IMR-90 (cell line): ENCODE results near the gene PIK3R3. TPM values are rescaled to one million over a fixed set of nuclear protein-coding genes. Genes with fewer than 3 reads are reported as not detected.

Experiments
- ATAC-seq: fragments of 200-7000 bp; cut with Tn5 transposase; 2 replicates; pipeline ENCODE4 v1.9.1; 2020; ENCODE audit warnings: low read depth, mild to moderate bottlenecking, moderate library complexity
- BruUV-seq: library from RNA; stranded (reverse); fragments of 400-500 nt; replicated peaks from 2 replicates; lab custom pipeline; 2021; lab: Mats Ljungman, UMichigan
- CTCF ChIA-PET: fragments of 300-600 bp; formaldehyde crosslinking; extraction: SDS; loops from one replicate; lab custom pipeline; 2021; ENCODE audit warnings: antibody characterized with exemption; lab: Yijun Ruan, JAX
- POLR2A ChIA-PET: fragments of 300-600 bp; sonication (Branson Sonifier 250); formaldehyde crosslinking; loops from one replicate; lab custom pipeline; 2022; ENCODE audit warnings: antibody characterized with exemption; ENCODE audit not compliant: unreplicated experiment; lab: Charles Lee
- DNase-seq: peaks from one replicate; pipeline ENCODE4 v3.0.0; 2013
- H2AFZ ChIP-seq: replicated peaks from 2 replicates; pipeline ENCODE3; 2013; ENCODE audit warnings: low read length, mild to moderate bottlenecking; ENCODE audit not compliant: poor library complexity
- H2AK5ac ChIP-seq: 2 replicates; pipeline ENCODE4 v1.6.1; 2013; ENCODE audit warnings: low read depth, low read length, inconsistent platforms
- H2AK9ac ChIP-seq: replicated peaks from 2 replicates; pipeline ENCODE3; 2013; ENCODE audit warnings: mild to moderate bottlenecking, low read depth, low read length, moderate library complexity; ENCODE audit not compliant: poor library complexity
- H2BK120ac ChIP-seq: 2 replicates; pipeline ENCODE4 v1.6.1; 2013; ENCODE audit warnings: low read depth, low read length, inconsistent platforms
- H2BK15ac ChIP-seq: 3 replicates; pipeline ENCODE4 v1.6.1; 2013; ENCODE audit warnings: low read depth, low read length, inconsistent platforms
- H2BK20ac ChIP-seq: 2 replicates; pipeline ENCODE4 v1.6.1; 2013; ENCODE audit warnings: low read depth, mild to moderate bottlenecking, inconsistent platforms, low read length, moderate library complexity
- H2BK5ac ChIP-seq: 2 replicates; pipeline ENCODE4 v1.6.1; 2013; ENCODE audit warnings: mild to moderate bottlenecking, low read depth, low read length, inconsistent platforms; ENCODE audit not compliant: poor library complexity, severe bottlenecking
- H3K14ac ChIP-seq: replicated peaks from 2 replicates; pipeline ENCODE4 v1.6.1; 2013; ENCODE audit warnings: low read depth, low read length, inconsistent platforms
- H3K18ac ChIP-seq: 2 replicates; pipeline ENCODE4 v1.6.1; 2013; ENCODE audit warnings: low read depth, low read length, control low read depth
- H3K23ac ChIP-seq: 2 replicates; pipeline ENCODE4 v1.6.1; 2013; ENCODE audit warnings: low read depth, low read length, inconsistent platforms
- H3K27ac ChIP-seq: 2 replicates; pipeline ENCODE4 v1.5.1; 2013; ENCODE audit warnings: mild to moderate bottlenecking, control low read depth, low read length; ENCODE audit not compliant: insufficient read depth
- H3K27me3 ChIP-seq: 2 replicates; pipeline ENCODE4 v1.6.1; 2013; ENCODE audit warnings: low read length; ENCODE audit not compliant: control insufficient read depth, insufficient read depth
- H3K36me3 ChIP-seq: 2 replicates; pipeline ENCODE4 v1.6.1; 2013; ENCODE audit warnings: low read length, mixed read lengths; ENCODE audit not compliant: control insufficient read depth, insufficient read depth
- H3K4ac ChIP-seq: 2 replicates; pipeline ENCODE4 v1.6.1; 2013; ENCODE audit warnings: low read depth, low read length, inconsistent platforms
- H3K4me1 ChIP-seq: 2 replicates; pipeline ENCODE4 v1.6.1; 2013; ENCODE audit warnings: low read length, mixed read lengths; ENCODE audit not compliant: control insufficient read depth, insufficient read depth
- H3K4me2 ChIP-seq: 2 replicates; pipeline ENCODE4 v1.6.1; 2013; ENCODE audit warnings: low read depth, mild to moderate bottlenecking, control low read depth, low read length, moderate library complexity
- H3K4me3 ChIP-seq: 2 replicates; pipeline ENCODE4 v1.5.1; 2013; ENCODE audit warnings: low read depth, mild to moderate bottlenecking, control low read depth, low read length, moderate library complexity; ENCODE audit not compliant: insufficient read depth
- H3K56ac ChIP-seq: 2 replicates; pipeline ENCODE4 v1.6.1; 2013; ENCODE audit warnings: low read length, inconsistent platforms; ENCODE audit not compliant: insufficient read depth; ENCODE audit errors: extremely low read depth
- H3K79me1 ChIP-seq, 2 experiments: 2 replicates each; pipeline ENCODE4 v1.6.1; 2013; ENCODE audit warnings: low read length in 2 of 2, inconsistent platforms in 1 of 2, low read depth in 1 of 2
- H3K9ac ChIP-seq: 2 replicates; pipeline ENCODE4 v1.6.1; 2013; ENCODE audit warnings: low read depth, low read length, control low read depth
- H3K9me1 ChIP-seq: 2 replicates; pipeline ENCODE4 v1.6.1; 2013; ENCODE audit warnings: low read length, inconsistent platforms; ENCODE audit not compliant: insufficient read depth
- H3K9me3 ChIP-seq: 2 replicates; pipeline ENCODE4 v1.6.1; 2013; ENCODE audit warnings: low read length; ENCODE audit not compliant: control insufficient read depth, insufficient read depth
- H4K20me1 ChIP-seq: 2 replicates; pipeline ENCODE4 v1.6.1; 2013; ENCODE audit warnings: low read length, inconsistent platforms; ENCODE audit not compliant: insufficient read depth
- H4K5ac ChIP-seq: 2 replicates; pipeline ENCODE4 v1.6.1; 2013; ENCODE audit warnings: mild to moderate bottlenecking, low read depth, low read length, control low read depth
- H4K8ac ChIP-seq, 2 experiments: 2 replicates each; pipeline ENCODE4 v1.6.1; 2013; ENCODE audit warnings: low read depth in 2 of 2, low read length in 2 of 2, control low read depth in 1 of 2, inconsistent platforms in 1 of 2
- H4K91ac ChIP-seq: 2 replicates; pipeline ENCODE4 v1.6.1; 2013; ENCODE audit warnings: low read depth, low read length, inconsistent platforms; ENCODE audit not compliant: insufficient read depth
- BHLHE40 ChIP-seq: fragments of 150-350 bp; IDR thresholded peaks from 2 replicates; pipeline ENCODE4 v1.6.1; 2016; ENCODE audit warnings: mild to moderate bottlenecking, low read depth, low read length
- CEBPB ChIP-seq: IDR thresholded peaks from 2 replicates; pipeline ENCODE4 v1.6.1; 2012; ENCODE audit warnings: low read depth, low read length, improper control_type of control experiment
- CTCF ChIP-seq: conservative IDR thresholded peaks from 2 replicates; pipeline ENCODE4 v1.5.1; 2012; ENCODE audit warnings: mild to moderate bottlenecking, low read depth, low read length, improper control_type of control experiment
- ELK1 ChIP-seq: fragments of 150-350 bp; IDR thresholded peaks from 2 replicates; pipeline ENCODE4 v1.6.1; 2016; ENCODE audit warnings: low read depth, mild to moderate bottlenecking, low read length, moderate library complexity, borderline replicate concordance
- FOS ChIP-seq: fragments of 150-350 bp; IDR thresholded peaks from 2 replicates; pipeline ENCODE4 v1.6.1; 2016; ENCODE audit warnings: low read depth, low read length
- MAFK ChIP-seq: IDR thresholded peaks from 2 replicates; pipeline ENCODE4 v1.6.1; 2012; ENCODE audit warnings: low read depth, low read length, improper control_type of control experiment
- MXI1 ChIP-seq: IDR thresholded peaks from 2 replicates; pipeline ENCODE4 v1.6.1; 2012; ENCODE audit warnings: low read depth, mild to moderate bottlenecking, low read length, moderate library complexity, borderline replicate concordance
- NFE2L2 ChIP-seq: fragments of 150-350 bp; IDR thresholded peaks from 2 replicates; pipeline ENCODE4 v1.6.1; 2016; ENCODE audit warnings: low read depth, mild to moderate bottlenecking, low read length
- POLR2A ChIP-seq: IDR thresholded peaks from 2 replicates; pipeline ENCODE4 v1.6.1; 2012; ENCODE audit warnings: mild to moderate bottlenecking, low read depth, low read length
- RCOR1 ChIP-seq: IDR thresholded peaks from 2 replicates; pipeline ENCODE4 v1.6.1; 2012; ENCODE audit warnings: mild to moderate bottlenecking, low read length, improper control_type of control experiment; ENCODE audit not compliant: insufficient replicate concordance
- RFX5 ChIP-seq: IDR thresholded peaks from 2 replicates; pipeline ENCODE4 v1.8.0; 2012; ENCODE audit warnings: low read depth, mild to moderate bottlenecking, low read length, moderate library complexity
- USF2 ChIP-seq: fragments of 150-350 bp; IDR thresholded peaks from 2 replicates; pipeline ENCODE4 v1.6.1; 2017; ENCODE audit warnings: mild to moderate bottlenecking, antibody characterized with exemption, low read length, low read depth
- WGBS, 2 experiments: methylation state at CpG; one replicate each; pipeline versions ENCODE4 v1.1.5 to v1.1.7; 2013; ENCODE audit warnings: missing lambda C conversion rate in 2 of 2; ENCODE audit not compliant: insufficient read length in 1 of 2; ENCODE audit errors: extremely low coverage in 2 of 2; 5-methylcytosine and 5-hydroxymethylcytosine counted together
- dilution Hi-C: fragments of 300-500 bp; cut with HindIII; formaldehyde crosslinking; loops from one replicate; pipeline ENCODE4 v1.14.3; 2018; ENCODE audit warnings: low sequenced_read_pairs; ENCODE audit not compliant: unreplicated experiment
- in situ Hi-C: fragments of 300-500 bp; cut with MboI; formaldehyde crosslinking; loops from 3 replicates; pipeline ENCODE4 v1.14.3; 2019; ENCODE audit warnings: low sequenced_read_pairs, inconsistent platforms, mixed read lengths
- intact Hi-C: fragments of 100-400 bp; cut with micrococcal nuclease; formaldehyde crosslinking; loops from 2 replicates; pipeline ENCODE4 v1.10.0; 2022
- polyA plus RNA-seq, 3 experiments: library from polyadenylated mRNA; depleted of rRNA; stranded (reverse); fragments of >200 nt; gene quantifications; 2 replicates each; pipeline ENCODE4 v1.2.3, GENCODE V29; 2012; ENCODE audit warnings: low replicate concordance in 1 of 3
- total RNA-seq: library from RNA; depleted of rRNA; stranded (reverse); fragments of >200 nt; gene quantifications from 2 replicates; pipeline ENCODE4 v1.2.3, GENCODE V29; 2012

The PIK3R3 gene
- total and polyA plus RNA-seq, 2 of the 4 experiments (the other 2 are of a cell fraction): 5.3 to 9.9 TPM

GRCh38 chr1:46034601-46035516, 97.6 kb downstream of the PIK3R3 start:
- dilution Hi-C loops: loop anchor here (25.0 kb wide), 1 partner anchor 152 kb away; the partner anchor contains the start of genes P3R3URF, POMGNT1 and TSPAN1

More at GRCh38 chr1:46034601-46035516, 97.6 kb downstream of the PIK3R3 start:
- no peak for TF ChIP-seq NFE2L2
- no peak for TF ChIP-seq BHLHE40
- no peak for TF ChIP-seq RFX5
- no peak for TF ChIP-seq MAFK
- TF ChIP-seq USF2: no peak
- TF ChIP-seq ELK1: no peak
- TF ChIP-seq POLR2A: no peak
- no peak for TF ChIP-seq CEBPB
- no peak for TF ChIP-seq RCOR1
- no peak for TF ChIP-seq CTCF
- no peak for TF ChIP-seq FOS
- TF ChIP-seq MXI1: no peak
- BruUV-seq: TSS peak; percentile 79
- Histone ChIP-seq H3K9me3 (no peaks in the 10 kb centered on the region), H2BK15ac (no peak overlapping the region), H4K91ac (no peak overlapping the region), H3K9me1 (peaks cover 9% of the 10 kb centered on the region), H3K56ac (no peak overlapping the region), H3K18ac (no peak overlapping the region), H4K5ac (no peak overlapping the region), H3K27me3 (no peaks in the 10 kb centered on the region), H3K4ac (no peak overlapping the region), H3K14ac (no peak overlapping the region), H3K9ac (no peak overlapping the region), H2AK5ac (no peak overlapping the region), H3K23ac (no peak overlapping the region), H3K4me1 (no peaks in the 10 kb centered on the region), H3K27ac (no peak overlapping the region), H2BK5ac (no peak overlapping the region), H2AK9ac (no peak overlapping the region), H4K20me1 (0 out of 2 replicates have a peak, but pooled peaks cover 6% of the 10 kb centered on the region), H4K8ac (no peak overlapping the region), H3K79me1 (peaks cover 0 to 5% of the 10 kb centered on the region in 2 experiments; a peak in 1 of 4 replicates), H3K4me2 (no peak overlapping the region), H2AFZ (no peak overlapping the region), H3K36me3 (peaks cover 28% of the 10 kb centered on the region), H2BK20ac (no peak overlapping the region), H3K4me3 (no peak overlapping the region), H2BK120ac (no peak overlapping the region)
- WGBS, 2 experiments: 87% methylated on average over 7 of the region's 27 CpGs; no CpG with 5 or more reads in 1 of the 2 experiments
- DNase-seq (no peak), ATAC-seq (no peak)
- in situ Hi-C loops (loop anchor here (5.0 kb wide), 1 partner anchor 142 kb away; the partner anchor contains the start of genes P3R3URF and TSPAN1), intact Hi-C loops (no loop called here)
- ChIA-PET CTCF (interaction anchor here (0.8 kb wide), 1 partner anchor 189 kb away, joined by 3 read pairs; no protein-coding TSS in a partner anchor), POLR2A (no interaction called here)
